PC-9 (cell line): ENCODE results near the gene BNC1. TPM values are rescaled to one million over a fixed set of nuclear protein-coding genes. Genes with fewer than 3 reads are reported as not detected.
A peak's percentile ranks its signal among the peaks of the same experiment; 100 is the strongest.

Source experiments
- BruUV-seq: library from RNA; stranded (reverse); fragments of 400-500 nt; replicated peaks from 2 replicates; lab custom pipeline; 2021; lab: Mats Ljungman, UMichigan
- CTCF ChIA-PET: fragments of 300-600 bp; sonication (Branson Sonifier 250); formaldehyde crosslinking; loops from one replicate; lab custom pipeline; 2022; ENCODE audit warnings: antibody characterized with exemption; lab: Charles Lee
- POLR2A ChIA-PET: fragments of 300-600 bp; sonication (Branson Sonifier 250); formaldehyde crosslinking; loops from one replicate; lab custom pipeline; 2022; ENCODE audit warnings: antibody characterized with exemption; ENCODE audit not compliant: unreplicated experiment; lab: Charles Lee
- DNase-seq, 2 experiments: peaks; one replicate each; pipeline versions ENCODE4 v3.0.0 to v3.0.0-alpha.2; 2015 to 2022; ENCODE audit warnings: mixed read lengths in 1 of 2
- H2AFZ ChIP-seq: fragments of 200-600 bp; sonication (generic); 2 replicates; pipeline ENCODE4 v1.8.1; 2017; ENCODE audit warnings: antibody characterized with exemption
- H3F3A ChIP-seq: fragments of 200-600 bp; sonication (generic); 2 replicates; pipeline ENCODE4 v1.8.1; 2017; ENCODE audit warnings: antibody characterized with exemption, mild to moderate bottlenecking, low read depth; ENCODE audit not compliant: insufficient read depth
- H3K27ac ChIP-seq: fragments of 200-600 bp; sonication (generic); 2 replicates; pipeline ENCODE4 v1.6.1; 2016; ENCODE audit warnings: mixed run types
- H3K27me3 ChIP-seq: fragments of 200-600 bp; sonication (generic); 2 replicates; pipeline ENCODE4 v1.6.1; 2016; ENCODE audit warnings: low read depth, mixed run types; ENCODE audit not compliant: insufficient read depth
- H3K36me3 ChIP-seq: fragments of 200-600 bp; sonication (generic); 2 replicates; pipeline ENCODE4 v1.6.1; 2016; ENCODE audit warnings: low read depth, mixed run types
- H3K4me1 ChIP-seq: fragments of 200-600 bp; sonication (generic); replicated peaks from 2 replicates; pipeline ENCODE4 v1.6.1; 2016; ENCODE audit warnings: mixed run types; ENCODE audit not compliant: insufficient read depth
- H3K4me2 ChIP-seq: fragments of 200-600 bp; sonication (generic); 2 replicates; pipeline ENCODE4 v1.6.1; 2017; ENCODE audit warnings: mixed run types
- H3K4me3 ChIP-seq: fragments of 200-600 bp; sonication (generic); 2 replicates; pipeline ENCODE4 v1.6.1; 2016; ENCODE audit warnings: mixed run types
- H3K79me2 ChIP-seq: fragments of 200-600 bp; sonication (generic); 2 replicates; pipeline ENCODE4 v1.6.1; 2017; ENCODE audit warnings: low read depth, mixed run types
- H3K9me2 ChIP-seq: fragments of 200-600 bp; sonication (generic); 2 replicates; pipeline ENCODE4 v1.8.1; 2017; ENCODE audit warnings: mild to moderate bottlenecking; ENCODE audit not compliant: insufficient read depth
- H3K9me3 ChIP-seq: fragments of 200-600 bp; sonication (generic); 2 replicates; pipeline ENCODE4 v1.8.1; 2016; ENCODE audit warnings: low read depth; ENCODE audit not compliant: insufficient read depth
- H4K20me1 ChIP-seq: fragments of 200-600 bp; sonication (generic); 2 replicates; pipeline ENCODE4 v1.8.1; 2017; ENCODE audit not compliant: insufficient read depth
- EZH2 ChIP-seq: fragments of 200-600 bp; sonication (generic); IDR thresholded peaks from 2 replicates; pipeline ENCODE4 v1.8.0; 2017; ENCODE audit warnings: antibody characterized with exemption, low read depth
- intact Hi-C: fragments of 100-400 bp; cut with micrococcal nuclease; formaldehyde crosslinking; loops from one replicate; pipeline ENCODE4 v1.10.0; 2022; ENCODE audit not compliant: unreplicated experiment
- total RNA-seq: library from RNA; stranded (reverse); gene quantifications from 2 replicates; pipeline ENCODE4 v1.2.3, GENCODE V29; 2021
- TF ChIP-seq, protein P1 (sequence below): fragments of 200-600 bp; sonication (generic); conservative IDR thresholded peaks from 2 replicates; pipeline ENCODE4 v1.6.1; 2017; ENCODE audit warnings: mixed run types, antibody characterized with exemption, mild to moderate bottlenecking, moderate library complexity

Gene BNC1
- total RNA-seq, 1 experiment from 2014 or later = 0.83 TPM

DNA sequence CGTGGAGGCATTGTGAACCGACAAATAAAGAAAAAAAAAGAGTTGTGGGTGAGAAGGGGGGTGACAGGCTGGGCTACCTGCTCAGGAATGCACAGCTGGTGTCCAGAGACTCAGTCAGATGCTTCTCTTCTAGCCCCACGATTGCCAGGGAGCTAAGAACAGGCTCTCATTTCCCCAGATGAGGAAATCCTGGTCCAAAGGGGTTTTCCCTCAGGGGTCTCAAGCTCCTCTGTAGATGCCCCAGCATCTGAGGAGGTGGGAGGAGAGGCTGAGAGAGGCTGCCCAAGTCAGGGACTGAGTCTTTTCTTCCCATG lies 35.5 kb downstream of the BNC1 start:
- Histone ChIP-seq H4K20me1 (no peaks in the 10 kb centered on the region), H3K4me3 (no peak overlapping the region), H3K27me3 (no peaks in the 10 kb centered on the region), H3K27ac (peak overlapping the region; percentile 7; the same call in 1 of the 2 replicates), H3K79me2 (no peaks in the 10 kb centered on the region), H3K4me1 (peaks cover 17% of the 10 kb centered on the region), H2AFZ (peak overlapping the region; percentile 56; the same call in 1 of the 2 replicates), H3K36me3 (no peaks in the 10 kb centered on the region), H3K9me2 (no peaks in the 10 kb centered on the region), H3K9me3 (no peaks in the 10 kb centered on the region), H3K4me2 (no peak overlapping the region), H3F3A (no peaks in the 10 kb centered on the region)
- no peak for TF ChIP-seq EZH2
- TF ChIP-seq, protein P1, sequence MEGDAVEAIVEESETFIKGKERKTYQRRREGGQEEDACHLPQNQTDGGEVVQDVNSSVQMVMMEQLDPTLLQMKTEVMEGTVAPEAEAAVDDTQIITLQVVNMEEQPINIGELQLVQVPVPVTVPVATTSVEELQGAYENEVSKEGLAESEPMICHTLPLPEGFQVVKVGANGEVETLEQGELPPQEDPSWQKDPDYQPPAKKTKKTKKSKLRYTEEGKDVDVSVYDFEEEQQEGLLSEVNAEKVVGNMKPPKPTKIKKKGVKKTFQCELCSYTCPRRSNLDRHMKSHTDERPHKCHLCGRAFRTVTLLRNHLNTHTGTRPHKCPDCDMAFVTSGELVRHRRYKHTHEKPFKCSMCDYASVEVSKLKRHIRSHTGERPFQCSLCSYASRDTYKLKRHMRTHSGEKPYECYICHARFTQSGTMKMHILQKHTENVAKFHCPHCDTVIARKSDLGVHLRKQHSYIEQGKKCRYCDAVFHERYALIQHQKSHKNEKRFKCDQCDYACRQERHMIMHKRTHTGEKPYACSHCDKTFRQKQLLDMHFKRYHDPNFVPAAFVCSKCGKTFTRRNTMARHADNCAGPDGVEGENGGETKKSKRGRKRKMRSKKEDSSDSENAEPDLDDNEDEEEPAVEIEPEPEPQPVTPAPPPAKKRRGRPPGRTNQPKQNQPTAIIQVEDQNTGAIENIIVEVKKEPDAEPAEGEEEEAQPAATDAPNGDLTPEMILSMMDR = no peak
- intact Hi-C loops = loop anchor here (2.0 to 10.0 kb wide), 4 partner anchors 58 to 786 kb away; no protein-coding TSS in a partner anchor
- BruUV-seq = no TSS peak
- POLR2A ChIA-PET = interaction anchor here (0.9 kb wide), 1 partner anchor 38 kb away, joined by 4 read pairs; no protein-coding TSS in a partner anchor
- no peak for DNase-seq
- CTCF ChIA-PET = interaction anchor here (1.0 to 3.7 kb wide), 4 partner anchors 57 to 187 kb away, joined by 3 to 40 read pairs (median 20); no protein-coding TSS in a partner anchor

DNA sequence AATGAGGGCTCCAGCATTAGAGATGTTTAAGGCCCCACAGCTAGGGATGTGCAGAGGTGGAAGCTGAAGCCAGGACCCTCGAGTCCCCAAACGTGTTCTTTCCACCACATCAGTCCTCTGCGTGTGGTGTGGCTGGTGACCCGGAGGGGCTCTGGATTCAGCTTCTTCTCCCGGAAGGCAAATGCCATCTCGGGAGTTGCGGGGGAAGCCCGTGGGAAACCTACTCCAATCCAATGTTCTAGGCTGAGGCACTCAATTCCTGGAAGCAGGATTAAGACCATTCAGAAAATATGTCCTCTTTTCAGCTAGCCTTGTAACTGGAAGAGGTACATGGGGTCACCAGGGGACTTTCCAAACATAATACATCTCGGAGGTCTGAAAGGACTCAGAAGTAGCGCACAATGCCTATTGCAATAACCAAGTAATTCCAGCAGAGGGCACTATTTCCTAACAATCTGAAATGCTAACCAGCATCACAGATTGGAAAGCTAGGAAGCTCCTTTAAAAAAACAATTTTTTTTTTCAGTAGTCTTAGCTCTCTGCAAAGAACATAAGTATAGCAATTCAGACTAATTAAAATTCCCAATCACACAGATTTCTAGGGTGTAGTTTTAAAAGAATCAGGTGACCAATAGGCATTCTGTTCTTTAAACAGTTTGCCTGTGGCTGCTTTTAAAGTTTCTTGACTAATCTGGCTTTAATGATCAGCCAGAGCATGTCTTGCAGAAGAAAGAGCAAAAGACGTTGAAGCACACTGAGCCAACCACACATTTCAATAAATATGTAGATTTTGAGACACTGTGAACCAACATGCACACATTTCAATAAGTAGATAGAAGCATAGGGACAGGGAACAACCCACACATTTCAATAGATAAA lies 36.1 kb downstream of the BNC1 start:
- POLR2A ChIA-PET = interaction anchor here (0.7 to 0.9 kb wide), 4 partner anchors 39 to 170 kb away, joined by 3 to 11 read pairs (median 4); no protein-coding TSS in a partner anchor

DNA sequence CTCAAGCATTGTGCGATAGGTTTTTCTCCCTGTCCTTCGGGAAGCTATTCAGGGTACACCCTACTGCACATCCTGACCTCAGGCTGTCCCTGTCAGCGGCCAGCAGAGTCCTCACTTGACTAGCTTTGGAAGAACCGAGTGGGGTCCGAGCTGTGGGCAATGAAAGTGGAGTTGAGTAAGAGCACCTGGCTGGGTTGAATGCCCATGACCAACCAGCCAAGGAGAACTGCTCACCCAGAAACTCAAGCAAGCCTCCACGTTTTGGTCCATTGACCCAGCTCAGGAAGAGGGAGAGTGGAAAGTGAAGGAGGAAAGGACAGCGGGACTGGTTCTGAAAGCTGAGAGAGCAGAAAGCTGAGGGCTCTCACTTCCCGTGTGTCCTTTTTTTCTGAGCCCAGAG lies 40.8 kb downstream of the BNC1 start:
- no TSS peak for BruUV-seq
- H3K27me3 ChIP-seq = no peaks in the 10 kb centered on the region
- no peak overlapping the region for H2AFZ ChIP-seq
- no peak overlapping the region for H3K4me3 ChIP-seq
- H3K36me3 ChIP-seq = no peaks in the 10 kb centered on the region
- peaks cover 2% of the 10 kb centered on the region for H3K4me1 ChIP-seq
- POLR2A ChIA-PET = no interaction called here
- CTCF ChIA-PET = interaction anchor here (0.6 kb wide), 1 partner anchor 17 kb away, joined by 5 read pairs; no protein-coding TSS in a partner anchor
- H3K9me2 ChIP-seq = no peaks in the 10 kb centered on the region
- no peak for TF ChIP-seq EZH2
- TF ChIP-seq, protein P1 = no peak
- no peaks in the 10 kb centered on the region for H3F3A ChIP-seq
- no peak overlapping the region for H3K27ac ChIP-seq
- H3K4me2 ChIP-seq = no peak overlapping the region
- intact Hi-C loops = loop anchor here (10.0 kb wide), 1 partner anchor 791 kb away; no protein-coding TSS in a partner anchor
- H4K20me1 ChIP-seq = no peaks in the 10 kb centered on the region
- peaks cover 6% of the 10 kb centered on the region; the same call in 1 of the 2 replicates for H3K9me3 ChIP-seq
- H3K79me2 ChIP-seq = no peaks in the 10 kb centered on the region
- no peak for DNase-seq

More for the DNA sequence above, 36.1 kb downstream of the BNC1 start:
- Histone ChIP-seq H3K79me2 (no peaks in the 10 kb centered on the region), H3K4me2 (no peak overlapping the region), H3F3A (no peaks in the 10 kb centered on the region), H3K27me3 (no peaks in the 10 kb centered on the region), H3K27ac (peak overlapping the region; percentile 7; the same call in 1 of the 2 replicates), H3K9me3 (no peaks in the 10 kb centered on the region), H2AFZ (peak overlapping the region; percentile 56; the same call in 1 of the 2 replicates), H3K4me3 (no peak overlapping the region), H4K20me1 (no peaks in the 10 kb centered on the region), H3K36me3 (no peaks in the 10 kb centered on the region), H3K4me1 (peaks cover 17% of the 10 kb centered on the region), H3K9me2 (no peaks in the 10 kb centered on the region)
- CTCF ChIA-PET = interaction anchor here (0.6 to 3.7 kb wide), 9 partner anchors 37 to 313 kb away, joined by 3 to 40 read pairs (median 4); partner anchors contain the start of gene RAMAC
- intact Hi-C loops = loop anchor here (1.0 to 10.0 kb wide), 7 partner anchors 39 to 786 kb away; no protein-coding TSS in a partner anchor
- peak; percentile 34 to 55 for DNase-seq
- no TSS peak for BruUV-seq
- TF ChIP-seq, protein P1 = peak; percentile 98
- TF ChIP-seq EZH2 = no peak
